HepG2 (cell line): ENCODE results near the gene EPO. TPM values are rescaled to one million over a fixed set of nuclear protein-coding genes. Genes with fewer than 3 reads are reported as not detected.
A peak's percentile ranks its signal among the peaks of the same experiment; 100 is the strongest.

Source experiments
- E2F1 ChIP-seq: sonication (generic); formaldehyde crosslinking; IDR thresholded peaks from 2 replicates; pipeline ENCODE4 v1.5.0; 2020; ENCODE audit warnings: missing genetic modification reagents
- GATA4 ChIP-seq: sonication (generic); IDR thresholded peaks from 2 replicates; pipeline ENCODE4 v1.6.1; 2016; ENCODE audit warnings: antibody characterized with exemption, low read depth, borderline replicate concordance
- HDAC6 ChIP-seq: fragments of 200-600 bp; sonication (generic); IDR thresholded peaks from 2 replicates; pipeline ENCODE4 v1.7.0; 2017; ENCODE audit warnings: mild to moderate bottlenecking, antibody characterized with exemption, low read length, low read depth
- HNRNPK ChIP-seq: fragments of 200-400 bp; formaldehyde crosslinking; IDR thresholded peaks from 2 replicates; pipeline ENCODE4 v1.6.1; 2018; ENCODE audit warnings: low read length, low read depth, moderate library complexity, mild to moderate bottlenecking; ENCODE audit not compliant: poor library complexity, severe bottlenecking
- SAP130 ChIP-seq: IDR thresholded peaks from 2 replicates; pipeline ENCODE4 v1.6.1; 2016; ENCODE audit warnings: low read depth
- TAF1 ChIP-seq: sonication (generic); formaldehyde crosslinking; IDR thresholded peaks from 2 replicates; pipeline ENCODE4 v1.4.0; 2020; ENCODE audit warnings: missing genetic modification reagents
- TARDBP ChIP-seq: sonication (generic); formaldehyde crosslinking; IDR thresholded peaks from 2 replicates; pipeline ENCODE4 v1.8.0; 2022; ENCODE audit warnings: mild to moderate bottlenecking, missing genetic modification reagents
- TBL1XR1 ChIP-seq: fragments of 150-350 bp; IDR thresholded peaks from 2 replicates; pipeline ENCODE4 v1.6.1; 2014; ENCODE audit warnings: borderline replicate concordance, low read length; ENCODE audit not compliant: partially characterized antibody
- TEF ChIP-seq: sonication (generic); formaldehyde crosslinking; IDR thresholded peaks from 2 replicates; pipeline ENCODE4 v1.5.0; 2020; ENCODE audit warnings: missing genetic modification reagents
- ZBTB43 ChIP-seq: sonication (generic); formaldehyde crosslinking; conservative IDR thresholded peaks from 2 replicates; pipeline ENCODE4 v1.4.0; 2020; ENCODE audit warnings: missing genetic modification reagents
- ZC3H13 ChIP-seq: sonication (generic); formaldehyde crosslinking; IDR thresholded peaks from 2 replicates; pipeline ENCODE4 v1.8.1; 2023; ENCODE audit warnings: mild to moderate bottlenecking, missing genetic modification reagents, moderate library complexity
- ZFY ChIP-seq: sonication (generic); formaldehyde crosslinking; IDR thresholded peaks from 2 replicates; pipeline ENCODE4 v1.4.0; 2020; ENCODE audit warnings: missing genetic modification reagents
- ZHX2 ChIP-seq, 2 experiments: sonication (generic) in 1 of 2; formaldehyde crosslinking in 1 of 2; IDR thresholded peaks; 2 replicates each; pipeline versions ENCODE4 v1.6.1 to v1.9.0; 2014 to 2022; ENCODE audit warnings: antibody characterized with exemption in 1 of 2, borderline replicate concordance in 1 of 2, inconsistent platforms in 1 of 2, low read depth in 1 of 2, missing genetic modification reagents in 1 of 2
- ZMYM3 ChIP-seq: sonication (generic); formaldehyde crosslinking; IDR thresholded peaks from 2 replicates; pipeline ENCODE4 v1.5.1; 2020; ENCODE audit warnings: mild to moderate bottlenecking, missing genetic modification reagents
- ZNF101 ChIP-seq: sonication (generic); formaldehyde crosslinking; IDR thresholded peaks from 2 replicates; pipeline ENCODE4 v1.4.0; 2020; ENCODE audit warnings: mild to moderate bottlenecking, low read depth, missing genetic modification reagents, borderline replicate concordance
- ZNF34 ChIP-seq: sonication (generic); formaldehyde crosslinking; IDR thresholded peaks from 2 replicates; pipeline ENCODE4 v1.4.0; 2020; ENCODE audit warnings: mild to moderate bottlenecking, missing genetic modification reagents, borderline replicate concordance
- ZNF484 ChIP-seq: sonication (generic); formaldehyde crosslinking; IDR thresholded peaks from 2 replicates; pipeline ENCODE4 v1.5.1; 2020; ENCODE audit warnings: mild to moderate bottlenecking, low read depth, missing genetic modification reagents, borderline replicate concordance
- ZNF567 ChIP-seq: sonication (generic); formaldehyde crosslinking; IDR thresholded peaks from 2 replicates; pipeline ENCODE4 v1.8.1; 2023; ENCODE audit warnings: mild to moderate bottlenecking, missing genetic modification reagents, borderline replicate concordance
- ZSCAN29 ChIP-seq: sonication (generic); formaldehyde crosslinking; conservative IDR thresholded peaks from 2 replicates; pipeline ENCODE4 v1.4.0; 2020; ENCODE audit warnings: mild to moderate bottlenecking, missing genetic modification reagents
- polyA plus RNA-seq, 8 experiments: library from polyadenylated mRNA; depleted of rRNA in 3 of 8; stranded (reverse) in 7 of 8; unstranded in 1 of 8; fragments of >200 nt; fragmentation: Illumina TruSeq in 4 of 8; extraction: Trizol in 4 of 8; gene quantifications; 2 replicates each; pipeline versions ENCODE4 v1.2.1 to v1.2.3, GENCODE V29; 2011 to 2016; ENCODE audit warnings: low read depth in 4 of 8, missing spikeins in 1 of 8, mixed read lengths in 1 of 8; ENCODE audit not compliant: insufficient read depth in 1 of 8
- total RNA-seq, 5 experiments: library from RNA; depleted of rRNA; stranded (reverse); fragments of >200 nt; fragmentation: Illumina TruSeq; extraction: Trizol; gene quantifications; 2 replicates each; pipeline ENCODE4 v1.2.3, GENCODE V29; 2016; ENCODE audit warnings: low read depth in 1 of 5

Gene EPO
- total and polyA plus RNA-seq, 2 of the 13 experiments (the other 11 are each of a cell fraction or from before 2014, with no cell fraction given) = 10.3 to 25.7 TPM

GRCh38 chr7:100705753-100706671, 14.3 kb upstream of the EPO start, which contains the start of gene POP7 (continued):
- TF ChIP-seq TARDBP (peak; percentile 84), ZNF484 (CRISPR knock-in tag) (peak; percentile 13; the same call in 1 of the 2 replicates), GATA4 (no peak), TEF (CRISPR knock-in tag) (no peak), ZNF34 (CRISPR knock-in tag) (peak; percentile 94), HDAC6 (no peak), ZNF101 (CRISPR knock-in tag) (0 out of 2 replicates have a peak, but pooled peaks have one; percentile 83), ZNF567 (no peak), TAF1 (CRISPR knock-in tag) (peak; percentile 78), ZBTB43 (CRISPR knock-in tag) (peak; percentile 9; the same call in 1 of the 2 replicates), ZFY (CRISPR knock-in tag) (peak; percentile 92), ZSCAN29 (CRISPR knock-in tag) (peak; percentile 88), ZC3H13 (CRISPR knock-in tag) (peak; percentile 50; the same call in 1 of the 2 replicates), ZHX2 (IDR thresholded peaks at IDR 0.05; ENCODE audit: low read depth) (peak; percentile 51; the same call in 1 of the 2 replicates), ZHX2 (CRISPR knock-in tag; IDR thresholded peaks at IDR 0.05; ENCODE audit: borderline replicate concordance) (no peak), TBL1XR1 (no peak), ZMYM3 (CRISPR knock-in tag) (no peak), HNRNPK (peak; percentile 79), SAP130 (CRISPR knock-in tag) (peak; percentile 93), E2F1 (CRISPR knock-in tag) (peak; percentile 92)
